RPMI8226 (cell line): ENCODE data around the gene AQP12B.

ENCODE experiments used
- DNase-seq: peaks from one replicate; pipeline ENCODE4 v3.0.0-alpha.2; 2015

Gene AQP12B

DNA sequence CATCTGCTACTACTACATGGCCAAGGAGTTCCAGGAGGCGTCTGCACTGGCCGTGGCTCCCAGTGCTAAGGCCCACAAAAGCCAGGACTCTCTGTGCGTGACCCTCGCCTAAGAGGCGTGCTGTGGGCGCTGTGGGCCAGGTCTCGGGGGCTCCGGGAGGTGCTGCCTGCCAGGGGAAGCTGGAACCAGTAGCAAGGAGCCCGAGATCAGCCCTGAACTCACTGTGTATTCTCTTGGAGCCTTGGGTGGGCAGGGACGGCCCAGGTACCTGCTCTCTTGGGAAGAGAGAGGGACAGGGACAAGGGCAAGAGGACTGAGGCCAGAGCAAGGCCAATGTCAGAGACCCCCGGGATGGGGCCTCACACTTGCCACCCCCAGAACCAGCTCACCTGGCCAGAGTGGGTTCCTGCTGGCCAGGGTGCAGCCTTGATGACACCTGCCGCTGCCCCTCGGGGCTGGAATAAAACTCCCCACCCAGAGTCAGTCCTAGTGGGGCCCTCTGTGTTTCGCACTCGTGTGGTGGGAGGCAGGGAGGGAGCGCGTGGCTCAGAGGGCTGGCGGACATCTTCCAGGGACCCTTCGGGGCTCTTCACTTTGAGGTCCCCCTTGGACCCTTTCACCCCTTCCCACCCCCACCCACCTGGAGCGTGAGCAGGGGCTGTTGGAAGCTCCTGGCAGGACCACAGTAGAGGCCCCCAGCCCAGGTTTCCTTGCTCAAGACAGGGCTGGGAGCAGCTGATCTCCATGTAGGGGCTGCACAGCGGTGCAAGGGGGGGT, 51.7 kb downstream of the AQP12B start:
- no peak for DNase-seq

DNA sequence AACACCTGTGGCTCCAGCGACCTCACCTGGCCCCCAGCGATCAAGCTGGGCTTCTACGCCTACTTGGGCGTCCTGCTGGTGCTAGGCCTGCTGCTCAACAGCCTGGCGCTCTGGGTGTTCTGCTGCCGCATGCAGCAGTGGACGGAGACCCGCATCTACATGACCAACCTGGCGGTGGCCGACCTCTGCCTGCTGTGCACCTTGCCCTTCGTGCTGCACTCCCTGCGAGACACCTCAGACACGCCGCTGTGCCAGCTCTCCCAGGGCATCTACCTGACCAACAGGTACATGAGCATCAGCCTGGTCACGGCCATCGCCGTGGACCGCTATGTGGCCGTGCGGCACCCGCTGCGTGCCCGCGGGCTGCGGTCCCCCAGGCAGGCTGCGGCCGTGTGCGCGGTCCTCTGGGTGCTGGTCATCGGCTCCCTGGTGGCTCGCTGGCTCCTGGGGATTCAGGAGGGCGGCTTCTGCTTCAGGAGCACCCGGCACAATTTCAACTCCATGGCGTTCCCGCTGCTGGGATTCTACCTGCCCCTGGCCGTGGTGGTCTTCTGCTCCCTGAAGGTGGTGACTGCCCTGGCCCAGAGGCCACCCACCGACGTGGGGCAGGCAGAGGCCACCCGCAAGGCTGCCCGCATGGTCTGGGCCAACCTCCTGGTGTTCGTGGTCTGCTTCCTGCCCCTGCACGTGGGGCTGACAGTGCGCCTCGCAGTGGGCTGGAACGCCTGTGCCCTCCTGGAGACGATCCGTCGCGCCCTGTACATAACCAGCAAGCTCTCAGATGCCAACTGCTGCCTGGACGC, 52.5 kb downstream of the AQP12B start:
- DNase-seq, result no peak

DNA sequence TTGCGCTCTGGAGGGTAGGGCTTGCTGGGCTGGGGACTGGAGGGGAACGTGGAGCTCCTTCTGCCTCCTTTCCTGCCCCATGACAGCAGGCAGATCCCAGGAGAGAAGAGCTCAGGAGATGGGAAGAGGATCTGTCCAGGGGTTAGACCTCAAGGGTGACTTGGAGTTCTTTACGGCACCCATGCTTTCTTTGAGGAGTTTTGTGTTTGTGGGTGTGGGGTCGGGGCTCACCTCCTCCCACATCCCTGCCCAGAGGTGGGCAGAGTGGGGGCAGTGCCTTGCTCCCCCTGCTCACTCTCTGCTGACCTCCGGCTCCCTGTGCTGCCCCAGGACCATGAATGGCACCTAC, 53.1 kb downstream of the AQP12B start:
- no peak for DNase-seq

DNA sequence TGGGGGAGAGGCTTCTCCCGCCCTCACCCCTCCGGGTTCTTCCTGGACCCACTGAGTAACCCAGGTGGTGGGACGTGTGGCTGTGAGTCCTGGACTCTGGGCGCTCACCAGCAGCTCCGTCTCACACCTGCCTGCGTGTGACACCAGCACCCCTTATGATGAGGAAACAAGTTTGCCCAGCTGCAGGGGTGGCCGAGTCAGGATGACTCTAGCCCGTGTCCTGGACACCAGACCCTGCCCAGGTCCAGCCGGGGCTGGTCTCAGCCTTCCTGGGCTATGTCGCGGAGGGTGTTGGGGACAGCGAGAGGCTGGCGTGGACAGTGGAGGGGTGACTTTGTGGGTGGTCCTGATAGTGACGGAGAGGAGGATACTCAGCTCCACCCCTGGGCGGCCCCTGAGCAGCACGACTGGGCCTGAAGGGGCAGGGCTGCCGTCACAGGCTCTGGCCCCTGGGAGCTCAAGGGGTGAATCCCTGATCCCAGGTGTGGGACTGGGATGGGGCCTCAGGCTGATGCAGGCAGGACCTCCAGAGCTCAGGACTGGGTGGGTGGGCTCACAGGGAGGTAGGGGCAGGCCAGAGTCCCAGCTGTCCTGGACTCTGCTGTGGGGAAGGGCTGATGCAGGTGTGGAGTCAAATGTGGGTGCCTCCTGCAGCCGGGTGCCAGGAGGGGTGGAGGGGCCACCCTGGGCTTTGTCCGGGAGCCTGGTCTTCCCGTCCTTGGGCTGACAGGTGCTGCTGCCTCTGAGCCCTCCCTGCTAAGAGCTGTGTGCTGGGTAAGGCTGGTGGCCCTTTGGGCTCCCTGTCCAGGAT, 53.7 kb downstream of the AQP12B start:
- no peak for DNase-seq

DNA sequence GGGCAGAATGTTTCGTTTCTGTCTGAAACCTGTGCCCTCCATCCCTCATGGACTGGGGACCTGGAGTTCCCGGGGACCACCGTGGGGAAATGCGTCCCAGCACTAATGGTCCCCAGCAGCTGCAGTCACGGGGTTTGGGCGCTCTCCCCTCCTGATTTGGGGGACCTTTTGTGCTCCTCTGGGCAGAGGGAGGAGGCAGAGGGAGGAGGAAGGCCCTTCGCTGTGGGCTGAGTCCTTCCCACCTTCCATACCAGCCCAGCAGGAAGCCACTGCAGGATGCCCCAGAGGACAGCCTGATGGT, 54.2 kb downstream of the AQP12B start:
- DNase-seq, result no peak

DNA sequence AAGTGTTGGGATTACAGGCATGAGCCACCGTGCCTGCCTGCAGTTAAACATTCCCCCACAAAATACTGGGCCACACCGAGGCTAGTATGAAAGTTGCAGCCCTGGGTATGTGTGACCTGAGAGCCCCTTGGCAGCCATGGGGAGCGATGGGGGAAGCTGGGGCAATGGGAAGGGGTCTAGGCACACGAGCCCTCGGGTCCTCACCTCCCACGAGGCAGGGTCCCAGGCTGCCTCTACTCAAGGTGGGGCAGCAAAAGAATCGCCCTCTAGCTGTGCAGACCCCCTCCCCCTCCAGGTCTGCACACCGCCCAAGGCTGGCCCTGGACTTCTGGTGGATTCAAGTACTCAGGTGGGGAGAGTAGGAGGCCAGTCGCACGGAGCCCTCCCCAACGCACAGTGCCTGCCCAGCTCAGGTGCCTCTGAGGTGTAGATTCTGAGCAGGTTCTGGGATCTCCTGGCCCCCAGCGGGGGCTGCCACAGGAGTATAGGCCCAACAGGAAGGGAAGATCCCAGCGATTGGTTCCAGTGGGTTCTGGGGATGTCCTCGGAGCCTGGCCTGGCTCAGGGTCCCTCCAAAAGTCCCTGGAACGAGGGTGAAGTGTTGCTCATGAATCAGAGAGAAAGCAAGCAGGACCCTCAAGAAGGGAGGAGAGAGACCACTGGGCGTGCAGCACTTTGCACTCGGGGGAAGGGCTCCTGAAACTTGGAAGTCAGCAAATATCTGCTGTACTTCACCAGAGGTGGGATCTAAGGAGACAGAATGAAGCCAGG, 54.8 kb downstream of the AQP12B start:
- DNase-seq, result no peak

DNA sequence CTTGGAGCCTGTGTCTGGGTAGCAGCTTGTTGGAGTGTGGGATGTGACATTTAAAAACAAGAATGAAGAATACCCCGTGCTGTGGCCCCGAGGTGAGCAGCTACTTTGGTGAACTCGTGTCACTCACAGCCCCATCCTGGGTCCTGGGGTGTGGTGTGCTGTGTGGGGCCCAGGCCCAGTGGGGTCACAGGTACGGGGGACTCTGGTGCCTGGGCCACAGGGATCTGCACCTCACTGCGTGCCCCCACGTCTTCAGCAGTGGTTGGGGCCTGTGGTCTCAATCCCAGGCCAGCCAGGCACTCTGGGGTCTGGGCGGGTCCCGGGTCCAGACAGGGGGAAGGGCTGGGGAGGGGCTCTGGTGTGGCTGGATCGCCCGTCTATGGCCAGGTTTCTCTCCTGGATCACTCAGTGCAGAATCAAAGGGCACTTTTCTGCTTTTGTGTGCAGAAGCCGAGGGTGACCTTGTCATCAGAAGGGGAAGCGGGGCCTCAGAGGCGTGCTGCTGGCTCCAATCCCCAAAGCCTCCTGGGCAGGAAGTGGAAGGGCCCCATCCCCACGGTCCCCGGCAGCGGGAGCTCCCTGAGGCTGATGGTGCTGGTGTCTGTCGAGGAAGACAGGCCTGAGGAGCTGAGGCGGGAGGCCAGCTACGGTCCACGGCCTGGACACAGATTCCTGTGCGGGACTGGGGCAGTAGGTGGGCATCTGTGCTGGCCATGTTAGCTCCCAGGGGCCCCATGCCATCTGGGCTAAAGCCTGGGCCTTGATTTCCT, 56.0 kb downstream of the AQP12B start:
- no peak for DNase-seq
